ENCODE data around the gene UPK1B. TPM values are rescaled to one million over a fixed set of nuclear protein-coding genes. Genes with fewer than 3 reads are reported as not detected.

Gene UPK1B
- total and polyA plus RNA-seq, 2 donors (not counting 3 experiments of a cell fraction or from before 2014, with no cell fraction given): not detected

- no peaks in the 10 kb centered on the region for H4K20me1 ChIP-seq (replicated peaks; ENCODE audit: control insufficient read depth, extremely low read depth, insufficient read depth, low read length)
- no peak within 1 kb of the TSS for H2AFZ ChIP-seq (ENCODE audit: low read depth, low read length)
- DNase-seq (ENCODE audit: low read depth, low spot score) (peak; percentile 30), FAIRE-seq (no peak)
- TF ChIP-seq, protein P1, sequence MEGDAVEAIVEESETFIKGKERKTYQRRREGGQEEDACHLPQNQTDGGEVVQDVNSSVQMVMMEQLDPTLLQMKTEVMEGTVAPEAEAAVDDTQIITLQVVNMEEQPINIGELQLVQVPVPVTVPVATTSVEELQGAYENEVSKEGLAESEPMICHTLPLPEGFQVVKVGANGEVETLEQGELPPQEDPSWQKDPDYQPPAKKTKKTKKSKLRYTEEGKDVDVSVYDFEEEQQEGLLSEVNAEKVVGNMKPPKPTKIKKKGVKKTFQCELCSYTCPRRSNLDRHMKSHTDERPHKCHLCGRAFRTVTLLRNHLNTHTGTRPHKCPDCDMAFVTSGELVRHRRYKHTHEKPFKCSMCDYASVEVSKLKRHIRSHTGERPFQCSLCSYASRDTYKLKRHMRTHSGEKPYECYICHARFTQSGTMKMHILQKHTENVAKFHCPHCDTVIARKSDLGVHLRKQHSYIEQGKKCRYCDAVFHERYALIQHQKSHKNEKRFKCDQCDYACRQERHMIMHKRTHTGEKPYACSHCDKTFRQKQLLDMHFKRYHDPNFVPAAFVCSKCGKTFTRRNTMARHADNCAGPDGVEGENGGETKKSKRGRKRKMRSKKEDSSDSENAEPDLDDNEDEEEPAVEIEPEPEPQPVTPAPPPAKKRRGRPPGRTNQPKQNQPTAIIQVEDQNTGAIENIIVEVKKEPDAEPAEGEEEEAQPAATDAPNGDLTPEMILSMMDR (IDR thresholded peaks at IDR 0.05; ENCODE audit: extremely low read depth in 1 of 2, insufficient read depth in 1 of 2, low read depth in 1 of 2, low read length in 2 of 2): peak; percentile 54 to 60
- no peak for TF ChIP-seq POLR2AphosphoS5 (IDR thresholded peaks at IDR 0.05; ENCODE audit: insufficient read depth, low read depth, low read length)
- ChIA-PET POLR2A (no interaction called here), CTCF (interaction anchor here (4.5 kb wide), 1 partner anchor 95 kb away, joined by 33 read pairs; the partner anchor contains the start of gene B4GALT4)
- H3K4me1 ChIP-seq (ENCODE audit: control insufficient read depth, extremely low read depth, insufficient read depth, low read length): no peaks in the 10 kb centered on the region
- H3K36me3 ChIP-seq (ENCODE audit: control insufficient read depth in 2 of 2, extremely low read depth in 1 of 2, insufficient read depth in 2 of 2, low read length in 2 of 2): no peaks in the 10 kb centered on the region
- dilution Hi-C loops (cut with MboI; ENCODE audit: extremely low pct_ligation_motif_present, low sequenced_read_pairs): no loop called here
- no peaks in the 10 kb centered on the region for H3K9me3 ChIP-seq (replicated peaks; ENCODE audit: control insufficient read depth, insufficient read depth, low read length)
- H3K27me3 ChIP-seq (ENCODE audit: control insufficient read depth in 2 of 2, insufficient read depth in 2 of 2, low read length in 2 of 2): no peaks in the 10 kb centered on the region
- H3K9ac ChIP-seq (replicated peaks; ENCODE audit: extremely low read depth, insufficient read depth, low read length): no peak within 1 kb of the TSS
- H3K27ac ChIP-seq (ENCODE audit: insufficient read depth, low read depth, low read length): no peak within 1 kb of the TSS
- intact Hi-C loops (cut with micrococcal nuclease): loop anchor here (1.0 kb wide), 1 partner anchor 96 kb away; no protein-coding TSS in a partner anchor
- no peak within 1 kb of the TSS for H3K4me2 ChIP-seq (ENCODE audit: insufficient read depth, low read length)
- H3K79me2 ChIP-seq (ENCODE audit: control insufficient read depth, insufficient read depth, low read length): no peaks in the 10 kb centered on the region
- no peaks in the 10 kb centered on the region for H3K9me1 ChIP-seq (replicated peaks; ENCODE audit: control insufficient read depth, extremely low read depth, insufficient read depth, low read length)
- BruUV-seq (replicated peaks): no TSS peak
- H3K4me3 ChIP-seq (replicated peaks in 1 of 3; ENCODE audit: insufficient read depth in 1 of 3, low read depth in 1 of 3, low read length in 3 of 3): no peak within 1 kb of the TSS
Observed at GRCh38 chr3:119145500-119146167, 27.8 kb upstream of the UPK1B start, which contains the start of gene TEX55. Gene TEX55 (plus strand): TSS chr3:119146165. CDS start chr3:119146190, 25 bp downstream.

DNA sequence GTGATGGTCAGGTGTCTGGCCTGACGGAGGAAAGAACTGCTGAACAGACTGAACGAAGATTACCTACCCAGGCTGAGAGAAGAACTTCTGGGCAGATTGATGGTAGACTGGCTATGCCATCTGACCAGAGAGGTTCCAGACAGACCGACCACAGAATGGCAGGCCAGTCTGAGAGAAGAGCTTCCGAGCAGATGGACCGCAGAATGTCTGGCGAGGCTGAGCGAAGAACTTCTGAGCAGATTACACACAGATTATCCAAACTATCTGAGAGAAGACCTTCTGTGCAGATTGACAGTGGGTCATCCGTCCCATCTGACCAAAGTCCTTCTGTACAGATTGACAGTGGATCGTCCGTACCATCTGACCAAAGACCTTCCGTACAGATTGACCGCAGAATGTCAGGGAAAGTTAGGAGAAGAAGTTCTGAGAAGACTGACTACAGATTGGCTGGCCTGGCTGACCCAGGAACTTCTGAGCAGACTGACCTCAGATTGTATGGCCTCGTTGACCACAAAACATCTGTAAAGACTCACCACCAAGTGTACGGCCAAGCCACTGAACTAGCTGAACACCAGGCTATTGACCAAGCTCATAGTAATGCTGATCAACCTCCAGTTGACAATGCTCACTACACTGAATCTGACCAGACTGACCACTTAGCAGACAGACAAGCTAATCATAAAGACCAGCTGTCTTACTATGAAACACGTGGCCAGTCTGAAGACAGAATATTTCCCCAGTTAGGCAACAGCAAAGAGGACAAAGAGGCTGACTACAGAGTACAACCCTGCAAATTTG, 26.6 kb upstream of the UPK1B start:
- H4K20me1 ChIP-seq (replicated peaks; ENCODE audit: control insufficient read depth, extremely low read depth, insufficient read depth, low read length): no peaks in the 10 kb centered on the region
- no peak overlapping the region for H2AFZ ChIP-seq (ENCODE audit: low read depth, low read length)
- no peaks in the 10 kb centered on the region for H3K9me1 ChIP-seq (replicated peaks; ENCODE audit: control insufficient read depth, extremely low read depth, insufficient read depth, low read length)
- ChIA-PET CTCF (interaction anchor here (4.5 kb wide), 1 partner anchor 94 kb away, joined by 33 read pairs; the partner anchor contains the start of gene B4GALT4), POLR2A (no interaction called here)
- no peak for DNase-seq (ENCODE audit: low read depth, low spot score)
- intact Hi-C loops (cut with micrococcal nuclease) (no loop called here), dilution Hi-C loops (cut with MboI; ENCODE audit: extremely low pct_ligation_motif_present, low sequenced_read_pairs) (no loop called here)
- no peak overlapping the region for H3K27ac ChIP-seq (ENCODE audit: insufficient read depth, low read depth, low read length)
- H3K36me3 ChIP-seq (ENCODE audit: control insufficient read depth in 2 of 2, extremely low read depth in 1 of 2, insufficient read depth in 2 of 2, low read length in 2 of 2): no peaks in the 10 kb centered on the region
- H3K4me2 ChIP-seq (ENCODE audit: insufficient read depth, low read length): no peak overlapping the region
- no peaks in the 10 kb centered on the region for H3K9me3 ChIP-seq (replicated peaks; ENCODE audit: control insufficient read depth, insufficient read depth, low read length)
- no peak for TF ChIP-seq POLR2A (IDR thresholded peaks at IDR 0.05; ENCODE audit: low read depth, low read length)
- no peak for TF ChIP-seq POLR2AphosphoS5 (IDR thresholded peaks at IDR 0.05; ENCODE audit: insufficient read depth, low read depth, low read length)
- no peak for TF ChIP-seq JUN (IDR thresholded peaks at IDR 0.05; ENCODE audit: borderline replicate concordance, insufficient read depth, insufficient read length, low read depth)
- TF ChIP-seq, protein P1 (IDR thresholded peaks at IDR 0.05; ENCODE audit: extremely low read depth in 1 of 2, insufficient read depth in 1 of 2, low read depth in 1 of 2, low read length in 2 of 2): no peak
- TF ChIP-seq GATA2 (IDR thresholded peaks at IDR 0.05; ENCODE audit: insufficient read depth, insufficient read length, low read depth, low read length): no peak
- no peak for TF ChIP-seq EZH2 (IDR thresholded peaks at IDR 0.05; ENCODE audit: borderline replicate concordance, low read depth, low read length, severe bottlenecking)
- no peak for TF ChIP-seq MYC (IDR thresholded peaks at IDR 0.05; ENCODE audit: low read depth, low read length)
- TF ChIP-seq FOS (IDR thresholded peaks at IDR 0.05; ENCODE audit: borderline replicate concordance, insufficient read depth, low read length): no peak
- TF ChIP-seq, protein P2, sequence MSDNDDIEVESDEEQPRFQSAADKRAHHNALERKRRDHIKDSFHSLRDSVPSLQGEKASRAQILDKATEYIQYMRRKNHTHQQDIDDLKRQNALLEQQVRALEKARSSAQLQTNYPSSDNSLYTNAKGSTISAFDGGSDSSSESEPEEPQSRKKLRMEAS (IDR thresholded peaks at IDR 0.05; ENCODE audit: insufficient read depth, insufficient read length): no peak
- BruUV-seq (replicated peaks): no TSS peak
- no peak overlapping the region for H3K9ac ChIP-seq (replicated peaks; ENCODE audit: extremely low read depth, insufficient read depth, low read length)
- no peak for FAIRE-seq
- H3K27me3 ChIP-seq (ENCODE audit: control insufficient read depth in 2 of 2, insufficient read depth in 2 of 2, low read length in 2 of 2): no peaks in the 10 kb centered on the region
- no peaks in the 10 kb centered on the region for H3K79me2 ChIP-seq (ENCODE audit: control insufficient read depth, insufficient read depth, low read length)
- no peak overlapping the region for H3K4me3 ChIP-seq (replicated peaks in 1 of 3; ENCODE audit: insufficient read depth in 1 of 3, low read depth in 1 of 3, low read length in 3 of 3)
- no peaks in the 10 kb centered on the region for H3K4me1 ChIP-seq (ENCODE audit: control insufficient read depth, extremely low read depth, insufficient read depth, low read length)
